Measurements from ENCODE around the gene IGFBPL1. TPM values are rescaled to one million over a fixed set of nuclear protein-coding genes. Genes with fewer than 3 reads are reported as not detected.

The IGFBPL1 gene
- total RNA-seq, 1 donor from 2014 or later, result 0.16 TPM

- intact Hi-C loops (cut with micrococcal nuclease), result loop anchor here (5.0 to 10.0 kb wide), 2 partner anchors 326 to 488 kb away; partner anchors contain the start of genes SHB and SLC25A51
- H3K27me3 Mint-ChIP-seq (ENCODE audit: low read depth), result peaks cover 24% of the 10 kb centered on the region
- no peaks in the 10 kb centered on the region for H3K9me3 Mint-ChIP-seq
- H3K4me3 Mint-ChIP-seq (ENCODE audit: low read depth), result no peak overlapping the region
- no peak overlapping the region for H3K27ac Mint-ChIP-seq
- peaks cover 12% of the 10 kb centered on the region for H3K36me3 Mint-ChIP-seq (ENCODE audit: low read depth)
- H3K4me1 Mint-ChIP-seq (ENCODE audit: low read depth), result peaks cover 16% of the 10 kb centered on the region
- no peak for DNase-seq (ENCODE audit: low spot score)
These were observed 33.8 kb downstream of the IGFBPL1 start for GRCh38 chr9:38390442-38390841.

GRCh38 chr9:38389313-38389712 lies 34.9 kb downstream of the IGFBPL1 start:
- DNase-seq (ENCODE audit: low spot score), result no peak
- peaks cover 6% of the 10 kb centered on the region for H3K9me3 Mint-ChIP-seq
- no peak overlapping the region for H3K4me3 Mint-ChIP-seq (ENCODE audit: low read depth)
- peaks cover 13% of the 10 kb centered on the region for H3K4me1 Mint-ChIP-seq (ENCODE audit: low read depth)
- H3K27me3 Mint-ChIP-seq (ENCODE audit: low read depth), result peaks cover 24% of the 10 kb centered on the region
- intact Hi-C loops (cut with micrococcal nuclease), result no loop called here
- no peak overlapping the region for H3K27ac Mint-ChIP-seq
- H3K36me3 Mint-ChIP-seq (ENCODE audit: low read depth), result peaks cover 6% of the 10 kb centered on the region

- Mint-ChIP-seq H3K27me3 (ENCODE audit: low read depth) (peaks cover 24% of the 10 kb centered on the region), H3K4me1 (ENCODE audit: low read depth) (peaks cover 9% of the 10 kb centered on the region), H3K4me3 (ENCODE audit: low read depth) (no peak overlapping the region), H3K27ac (no peak overlapping the region), H3K9me3 (peaks cover 6% of the 10 kb centered on the region), H3K36me3 (ENCODE audit: low read depth) (peaks cover 6% of the 10 kb centered on the region)
- intact Hi-C loops (cut with micrococcal nuclease), result no loop called here
- no peak for DNase-seq (ENCODE audit: low spot score)
These were observed 35.7 kb downstream of the IGFBPL1 start for GRCh38 chr9:38388283-38389223.

- H3K4me1 Mint-ChIP-seq (ENCODE audit: low read depth), result peaks cover 4% of the 10 kb centered on the region
- peaks cover 6% of the 10 kb centered on the region for H3K9me3 Mint-ChIP-seq
- H3K36me3 Mint-ChIP-seq (ENCODE audit: low read depth), result no peaks in the 10 kb centered on the region
- no peak overlapping the region for H3K27ac Mint-ChIP-seq
- H3K4me3 Mint-ChIP-seq (ENCODE audit: low read depth), result no peak overlapping the region
- peaks cover 24% of the 10 kb centered on the region for H3K27me3 Mint-ChIP-seq (ENCODE audit: low read depth)
- intact Hi-C loops (cut with micrococcal nuclease), result no loop called here
- no peak for DNase-seq (ENCODE audit: low spot score)
These were observed 36.5 kb downstream of the IGFBPL1 start for GRCh38 chr9:38387751-38388150.

GRCh38 chr9:38387066-38387465 lies 37.2 kb downstream of the IGFBPL1 start:
- Mint-ChIP-seq H3K4me3 (ENCODE audit: low read depth) (no peak overlapping the region), H3K36me3 (ENCODE audit: low read depth) (no peaks in the 10 kb centered on the region), H3K27ac (no peak overlapping the region), H3K9me3 (peaks cover 6% of the 10 kb centered on the region), H3K4me1 (ENCODE audit: low read depth) (peaks cover 2% of the 10 kb centered on the region), H3K27me3 (ENCODE audit: low read depth) (peaks cover 23% of the 10 kb centered on the region)
- intact Hi-C loops (cut with micrococcal nuclease), result no loop called here
- DNase-seq (ENCODE audit: low spot score), result no peak

GRCh38 chr9:38386319-38386895 lies 37.8 kb downstream of the IGFBPL1 start:
- no peak overlapping the region for H3K27ac Mint-ChIP-seq
- H3K36me3 Mint-ChIP-seq (ENCODE audit: low read depth), result no peaks in the 10 kb centered on the region
- DNase-seq (ENCODE audit: low spot score), result no peak
- peaks cover 6% of the 10 kb centered on the region for H3K9me3 Mint-ChIP-seq
- H3K27me3 Mint-ChIP-seq (ENCODE audit: low read depth), result peaks cover 18% of the 10 kb centered on the region
- H3K4me1 Mint-ChIP-seq (ENCODE audit: low read depth), result no peaks in the 10 kb centered on the region
- H3K4me3 Mint-ChIP-seq (ENCODE audit: low read depth), result no peak overlapping the region
- intact Hi-C loops (cut with micrococcal nuclease), result no loop called here

- intact Hi-C loops (cut with micrococcal nuclease), result no loop called here
- no peaks in the 10 kb centered on the region for H3K36me3 Mint-ChIP-seq (ENCODE audit: low read depth)
- H3K9me3 Mint-ChIP-seq, result peaks cover 6% of the 10 kb centered on the region
- no peak overlapping the region for H3K27ac Mint-ChIP-seq
- DNase-seq (ENCODE audit: low spot score), result no peak
- H3K4me1 Mint-ChIP-seq (ENCODE audit: low read depth), result no peaks in the 10 kb centered on the region
- H3K27me3 Mint-ChIP-seq (ENCODE audit: low read depth), result peaks cover 16% of the 10 kb centered on the region
- H3K4me3 Mint-ChIP-seq (ENCODE audit: low read depth), result no peak overlapping the region
These were observed 38.4 kb downstream of the IGFBPL1 start for GRCh38 chr9:38385896-38386295.

- peaks cover 11% of the 10 kb centered on the region for H3K27me3 Mint-ChIP-seq (ENCODE audit: low read depth)
- DNase-seq (ENCODE audit: low spot score), result no peak
- H3K36me3 Mint-ChIP-seq (ENCODE audit: low read depth), result no peaks in the 10 kb centered on the region
- peaks cover 6% of the 10 kb centered on the region for H3K9me3 Mint-ChIP-seq
- H3K4me3 Mint-ChIP-seq (ENCODE audit: low read depth), result no peak overlapping the region
- H3K27ac Mint-ChIP-seq, result no peak overlapping the region
- intact Hi-C loops (cut with micrococcal nuclease), result no loop called here
- no peaks in the 10 kb centered on the region for H3K4me1 Mint-ChIP-seq (ENCODE audit: low read depth)
These were observed 39.0 kb downstream of the IGFBPL1 start for GRCh38 chr9:38384990-38385848.

GRCh38 chr9:38382141-38382540 lies 42.1 kb downstream of the IGFBPL1 start:
- no peak overlapping the region for H3K27ac Mint-ChIP-seq
- DNase-seq (ENCODE audit: low spot score), result no peak
- no peaks in the 10 kb centered on the region for H3K4me1 Mint-ChIP-seq (ENCODE audit: low read depth)
- H3K27me3 Mint-ChIP-seq (ENCODE audit: low read depth), result peaks cover 3% of the 10 kb centered on the region
- intact Hi-C loops (cut with micrococcal nuclease), result no loop called here
- peaks cover 6% of the 10 kb centered on the region for H3K9me3 Mint-ChIP-seq
- no peaks in the 10 kb centered on the region for H3K36me3 Mint-ChIP-seq (ENCODE audit: low read depth)
- no peak overlapping the region for H3K4me3 Mint-ChIP-seq (ENCODE audit: low read depth)

GRCh38 chr9:38380872-38381534 lies 43.3 kb downstream of the IGFBPL1 start:
- intact Hi-C loops (cut with micrococcal nuclease), result no loop called here
- H3K27me3 Mint-ChIP-seq (ENCODE audit: low read depth), result no peaks in the 10 kb centered on the region
- no peaks in the 10 kb centered on the region for H3K36me3 Mint-ChIP-seq (ENCODE audit: low read depth)
- no peak for DNase-seq (ENCODE audit: low spot score)
- H3K9me3 Mint-ChIP-seq, result peaks cover 6% of the 10 kb centered on the region
- H3K4me1 Mint-ChIP-seq (ENCODE audit: low read depth), result no peaks in the 10 kb centered on the region
- H3K27ac Mint-ChIP-seq, result no peak overlapping the region
- H3K4me3 Mint-ChIP-seq (ENCODE audit: low read depth), result no peak overlapping the region

- Mint-ChIP-seq H3K4me1 (ENCODE audit: low read depth) (no peaks in the 10 kb centered on the region), H3K36me3 (ENCODE audit: low read depth) (no peaks in the 10 kb centered on the region), H3K4me3 (ENCODE audit: low read depth) (no peak overlapping the region), H3K27ac (no peak overlapping the region), H3K9me3 (peaks cover 6% of the 10 kb centered on the region), H3K27me3 (ENCODE audit: low read depth) (peaks cover 2% of the 10 kb centered on the region)
- no peak for DNase-seq (ENCODE audit: low spot score)
- intact Hi-C loops (cut with micrococcal nuclease), result no loop called here
These were observed 43.9 kb downstream of the IGFBPL1 start for GRCh38 chr9:38380230-38380871.
